GM19240 (cell line): ENCODE results near the gene GCLM.

ENCODE experiments used
- DNase-seq: peaks from one replicate; pipeline ENCODE4 v3.0.0; 2011; ENCODE audit warnings: low spot score; ENCODE audit not compliant: insufficient read length

Gene GCLM

GRCh38 chr1:93846992-93847810 lies 62.0 kb downstream of the GCLM start:
- DNase-seq, result peak; percentile 61

GRCh38 chr1:93846206-93846991 lies 62.8 kb downstream of the GCLM start:
- DNase-seq, result peak; percentile 55

GRCh38 chr1:93845538-93846205 lies 63.6 kb downstream of the GCLM start:
- no peak for DNase-seq

GRCh38 chr1:93844262-93845045 lies 64.8 kb downstream of the GCLM start:
- peak; percentile 56 for DNase-seq

- no peak for DNase-seq
Observed at GRCh38 chr1:93842750-93843500, 66.3 kb downstream of the GCLM start.

- DNase-seq, result no peak
Observed at GRCh38 chr1:93841771-93842170, 67.5 kb downstream of the GCLM start.

GRCh38 chr1:93840956-93841482 lies 68.2 kb downstream of the GCLM start:
- no peak for DNase-seq

GRCh38 chr1:93839753-93840152 lies 69.5 kb downstream of the GCLM start:
- no peak for DNase-seq

- DNase-seq, result no peak
Observed at GRCh38 chr1:93839307-93839706, 69.9 kb downstream of the GCLM start.

- no peak for DNase-seq
Observed at GRCh38 chr1:93837961-93838360, 71.3 kb downstream of the GCLM start.
